Epithelial cell of proximal tubule (primary cell): ENCODE measurements around the gene TBX4. TPM values are rescaled to one million over a fixed set of nuclear protein-coding genes. Genes with fewer than 3 reads are reported as not detected.

Experiments
- DNase-seq: peaks from one replicate; pipeline ENCODE4 v3.0.0-alpha.2; 2011; ENCODE audit warnings: low read depth
- H3K4me3 ChIP-seq: 2 replicates; pipeline ENCODE4 v1.5.1; 2011; ENCODE audit warnings: low read depth, mild to moderate bottlenecking, low read length
- total RNA-seq: library from RNA; depleted of rRNA; stranded (reverse); fragments of >200 nt; gene quantifications from 2 replicates; pipeline ENCODE4 v1.2.3, GENCODE V29; 2015
- TF ChIP-seq, protein P1 (sequence below): conservative IDR thresholded peaks from 2 replicates; pipeline ENCODE4 v1.5.1; 2012; ENCODE audit warnings: low read depth, mild to moderate bottlenecking, low read length

The TBX4 gene
- total RNA-seq, 1 donor from 2014 or later, result not detected

DNA sequence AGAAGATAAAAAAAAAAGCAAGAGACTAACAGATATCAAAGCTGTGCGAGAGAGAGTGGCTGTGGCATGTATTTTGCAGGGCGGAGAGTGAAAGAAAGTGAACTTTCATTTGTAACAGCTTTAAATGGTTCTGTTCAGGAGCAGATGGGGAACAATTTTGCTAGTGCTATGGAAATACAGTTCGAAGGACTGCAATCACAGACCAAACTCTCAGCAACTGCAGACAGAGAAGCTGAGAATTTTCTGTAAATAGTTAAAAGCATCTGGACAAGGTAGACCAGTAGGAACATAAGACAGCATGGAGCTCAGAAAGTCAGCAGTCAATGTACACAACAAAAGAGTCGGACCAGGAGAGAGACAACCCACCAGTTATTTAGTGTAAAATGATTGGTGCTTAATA is 62.3 kb downstream of the TBX4 start:
- DNase-seq, result no peak
- H3K4me3 ChIP-seq, result no peak overlapping the region
- TF ChIP-seq, protein P1, sequence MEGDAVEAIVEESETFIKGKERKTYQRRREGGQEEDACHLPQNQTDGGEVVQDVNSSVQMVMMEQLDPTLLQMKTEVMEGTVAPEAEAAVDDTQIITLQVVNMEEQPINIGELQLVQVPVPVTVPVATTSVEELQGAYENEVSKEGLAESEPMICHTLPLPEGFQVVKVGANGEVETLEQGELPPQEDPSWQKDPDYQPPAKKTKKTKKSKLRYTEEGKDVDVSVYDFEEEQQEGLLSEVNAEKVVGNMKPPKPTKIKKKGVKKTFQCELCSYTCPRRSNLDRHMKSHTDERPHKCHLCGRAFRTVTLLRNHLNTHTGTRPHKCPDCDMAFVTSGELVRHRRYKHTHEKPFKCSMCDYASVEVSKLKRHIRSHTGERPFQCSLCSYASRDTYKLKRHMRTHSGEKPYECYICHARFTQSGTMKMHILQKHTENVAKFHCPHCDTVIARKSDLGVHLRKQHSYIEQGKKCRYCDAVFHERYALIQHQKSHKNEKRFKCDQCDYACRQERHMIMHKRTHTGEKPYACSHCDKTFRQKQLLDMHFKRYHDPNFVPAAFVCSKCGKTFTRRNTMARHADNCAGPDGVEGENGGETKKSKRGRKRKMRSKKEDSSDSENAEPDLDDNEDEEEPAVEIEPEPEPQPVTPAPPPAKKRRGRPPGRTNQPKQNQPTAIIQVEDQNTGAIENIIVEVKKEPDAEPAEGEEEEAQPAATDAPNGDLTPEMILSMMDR, result no peak

DNA sequence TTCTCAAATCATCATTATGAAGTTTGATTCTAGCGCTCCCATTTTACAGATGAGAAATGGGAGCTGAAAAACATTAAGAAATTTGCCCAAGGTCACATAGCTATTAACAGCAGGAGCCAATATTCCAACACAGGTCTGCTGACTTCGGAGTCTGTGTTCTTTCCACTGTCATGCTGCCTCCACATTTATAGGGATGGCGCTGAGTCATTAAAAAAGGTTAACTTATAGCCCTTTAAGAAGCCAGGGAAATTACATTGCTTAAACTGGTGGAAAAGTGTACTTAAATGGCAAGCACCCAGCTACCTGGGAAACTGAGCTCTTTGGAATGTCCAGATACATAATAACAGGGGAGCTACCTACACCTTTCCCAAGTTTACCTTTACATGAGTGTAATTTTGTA is 65.0 kb downstream of the TBX4 start:
- DNase-seq, result no peak
- no peak overlapping the region for H3K4me3 ChIP-seq
- TF ChIP-seq, protein P1, result no peak

DNA sequence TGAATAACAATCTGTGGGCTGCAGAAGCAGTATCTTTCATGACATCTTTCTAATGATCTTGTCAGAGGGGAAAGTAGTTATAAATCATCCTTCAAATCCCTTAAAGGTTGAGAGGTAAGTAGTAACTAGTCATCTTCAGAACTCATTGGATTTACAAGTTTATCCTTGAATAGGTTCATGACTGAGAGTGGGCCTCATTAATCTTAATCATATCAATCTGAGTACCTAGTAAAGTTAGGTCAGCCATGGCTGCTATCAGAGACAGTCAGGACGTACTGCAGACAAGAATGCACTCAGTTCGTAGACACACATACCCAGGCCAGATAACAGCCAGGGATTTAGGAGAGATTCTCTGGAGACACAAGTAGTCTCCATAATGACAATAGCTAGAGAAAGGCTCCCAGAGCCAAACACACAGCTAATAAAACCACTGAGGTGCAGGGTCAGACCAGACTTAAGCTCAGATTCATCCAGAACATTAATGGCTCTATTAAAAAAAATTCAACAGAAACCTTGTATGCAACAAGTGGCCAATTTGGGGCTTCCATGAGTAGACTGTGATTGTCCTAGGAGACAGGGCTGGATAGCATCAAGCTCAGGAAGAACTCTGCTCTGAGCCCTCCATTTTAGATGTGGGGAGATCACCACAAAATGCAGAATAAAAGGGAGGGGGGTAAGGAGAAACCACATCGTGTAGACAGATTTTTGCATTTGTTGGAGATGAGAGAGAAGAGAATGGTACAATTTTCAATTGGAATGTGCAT is 65.8 kb downstream of the TBX4 start:
- no peak for DNase-seq
- TF ChIP-seq, protein P1, result no peak
- H3K4me3 ChIP-seq, result no peak overlapping the region

DNA sequence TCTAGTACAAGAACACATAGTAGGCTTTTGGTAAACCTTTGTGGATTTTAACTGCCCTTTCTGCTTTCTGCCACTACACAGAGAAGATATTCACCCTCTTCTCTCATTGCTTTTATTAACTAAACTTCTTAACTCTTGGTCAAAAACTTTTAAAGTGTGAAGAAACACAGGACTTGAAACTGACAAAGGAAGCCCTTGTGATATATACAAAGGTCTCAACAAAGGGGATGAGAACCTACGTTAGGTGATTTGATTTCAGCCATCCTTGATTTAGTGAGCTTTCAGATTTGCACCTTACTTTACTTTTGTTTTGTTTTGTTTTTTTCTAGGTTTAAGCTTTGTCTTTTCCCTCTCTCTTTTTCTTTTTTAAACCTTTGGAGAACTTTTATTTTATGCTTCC is 66.9 kb downstream of the TBX4 start:
- H3K4me3 ChIP-seq, result no peak overlapping the region
- TF ChIP-seq, protein P1, result no peak
- DNase-seq, result no peak

DNA sequence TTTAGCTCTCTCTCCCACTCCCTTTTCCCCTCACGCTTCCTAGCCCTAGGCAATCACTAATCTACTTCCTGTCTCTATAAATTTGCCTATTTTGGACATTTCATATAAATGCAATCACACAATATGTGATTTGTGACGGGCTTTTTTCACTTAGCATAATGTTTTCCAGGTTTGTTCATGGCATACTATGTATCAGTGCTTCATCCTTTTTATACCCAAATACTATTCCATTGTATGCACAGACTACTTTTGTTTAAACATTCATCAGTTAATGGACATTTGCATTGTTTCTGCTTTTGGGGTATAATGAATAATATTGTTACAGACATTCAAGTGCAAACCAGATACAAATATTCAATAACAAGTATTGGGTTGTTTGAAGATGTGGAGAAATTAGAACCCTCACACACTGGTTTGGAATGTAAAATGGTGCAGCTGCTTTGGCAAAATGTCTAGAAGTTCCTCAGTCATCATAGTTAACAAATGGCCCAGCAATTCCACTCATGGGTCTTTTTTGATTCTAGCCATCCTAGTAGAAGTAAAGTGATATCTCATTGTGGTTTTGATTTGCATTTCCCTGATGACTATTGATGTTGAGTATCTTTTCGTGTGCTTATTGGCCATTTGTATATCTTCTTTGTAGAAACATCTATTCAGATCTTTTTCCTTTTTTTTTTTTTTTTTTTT is 67.7 kb downstream of the TBX4 start:
- TF ChIP-seq, protein P1, result no peak
- no peak overlapping the region for H3K4me3 ChIP-seq
- DNase-seq, result no peak

DNA sequence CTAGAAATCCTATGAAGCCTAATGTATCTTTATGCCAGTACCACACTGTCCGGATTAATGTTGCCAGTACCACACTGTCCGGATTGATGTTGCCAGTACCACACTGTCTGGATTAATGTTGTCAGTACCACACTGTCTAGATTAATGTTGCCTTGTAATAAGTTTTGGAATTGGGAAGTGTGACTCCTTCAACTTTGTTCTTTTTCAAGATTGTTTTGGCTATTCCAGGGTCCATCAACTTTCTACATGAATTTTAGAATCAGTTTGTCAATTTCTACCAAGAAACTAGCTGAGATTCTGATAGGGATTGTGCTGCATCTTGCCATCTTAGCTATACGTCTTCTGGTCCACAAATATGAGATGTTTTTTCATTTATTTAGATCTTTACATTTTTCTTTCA is 68.7 kb downstream of the TBX4 start:
- no peak overlapping the region for H3K4me3 ChIP-seq
- DNase-seq, result no peak
- TF ChIP-seq, protein P1, result no peak

DNA sequence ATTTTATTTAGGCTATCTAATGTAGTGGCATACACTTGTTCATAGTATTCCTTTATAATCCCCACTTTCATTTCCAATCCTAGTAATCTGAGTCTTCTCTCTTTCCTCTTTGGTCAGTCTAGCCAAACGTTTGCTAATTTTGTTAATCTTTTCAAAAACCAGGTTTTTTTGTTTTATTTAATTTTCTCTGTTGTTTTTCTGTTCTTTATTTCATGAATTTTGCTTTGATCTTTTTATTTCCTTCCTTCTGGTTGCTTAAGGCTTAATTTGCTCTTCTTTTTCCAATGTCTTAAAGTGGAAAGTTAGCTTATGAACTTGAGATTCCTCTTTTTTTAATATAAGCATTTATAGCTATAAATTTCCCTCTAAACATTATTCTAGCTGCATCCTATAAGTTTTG is 69.9 kb downstream of the TBX4 start:
- DNase-seq, result no peak
- H3K4me3 ChIP-seq, result no peak overlapping the region
- TF ChIP-seq, protein P1, result no peak
